Endothelial cell of umbilical vein (primary cell): ENCODE data around the gene C2CD4D. TPM values are rescaled to one million over a fixed set of nuclear protein-coding genes. Genes with fewer than 3 reads are reported as not detected.

Experiments used
- BruUV-seq: library from RNA; stranded (reverse); fragments of 400-500 nt; replicated peaks from 2 replicates; lab custom pipeline; 2021; lab: Mats Ljungman, UMichigan
- CTCF ChIA-PET: fragments of 300-600, 350-600 bp; sonication (Branson Sonifier 250); formaldehyde crosslinking; loops from one replicate; lab custom pipeline; 2021; ENCODE audit warnings: antibody characterized with exemption, inconsistent platforms; lab: Charles Lee
- POLR2A ChIA-PET: fragments of 300-600, 350-600 bp; sonication (Branson Sonifier 250); formaldehyde crosslinking; loops from one replicate; lab custom pipeline; 2021; ENCODE audit warnings: antibody characterized with exemption, inconsistent platforms; lab: Charles Lee
- DNase-seq: peaks from one replicate; pipeline ENCODE4 v3.0.0-alpha.2; 2011; ENCODE audit warnings: low read depth, low spot score
- FAIRE-seq: peaks from 2 replicates; lab custom pipeline; 2011; peaks lifted over from hg19 to GRCh38; lab: Jason Lieb, UNC
- H2AFZ ChIP-seq: 2 replicates; pipeline ENCODE4 v1.6.0; 2012; ENCODE audit warnings: low read depth, low read length, control low read depth, inconsistent platforms
- H3K27ac ChIP-seq: 2 replicates; pipeline ENCODE4 v1.5.1; 2011; ENCODE audit warnings: low read depth, mild to moderate bottlenecking, control low read depth, low read length, moderate library complexity; ENCODE audit not compliant: insufficient read depth
- H3K27me3 ChIP-seq, 2 experiments: 2 replicates each; pipeline versions ENCODE4 v1.6.0 to v1.6.1; 2011; ENCODE audit warnings: low read length in 2 of 2, mixed read lengths in 1 of 2; ENCODE audit not compliant: control insufficient read depth in 2 of 2, insufficient read depth in 2 of 2
- H3K36me3 ChIP-seq, 2 experiments: 2 replicates in 1 of 2; 3 replicates in 1 of 2; pipeline ENCODE4 v1.5.1; 2011; ENCODE audit warnings: low read length in 2 of 2, mild to moderate bottlenecking in 1 of 2, moderate library complexity in 1 of 2; ENCODE audit not compliant: control insufficient read depth in 2 of 2, insufficient read depth in 2 of 2; ENCODE audit errors: extremely low read depth in 1 of 2
- H3K4me1 ChIP-seq: 3 replicates; pipeline ENCODE4 v1.5.1; 2011; ENCODE audit warnings: mild to moderate bottlenecking, low read length; ENCODE audit not compliant: control insufficient read depth, insufficient read depth; ENCODE audit errors: extremely low read depth
- H3K4me2 ChIP-seq: 2 replicates; pipeline ENCODE4 v1.6.1; 2011; ENCODE audit warnings: low read length, control low read depth, mixed read lengths; ENCODE audit not compliant: insufficient read depth
- H3K4me3 ChIP-seq, 3 experiments: fragments of 200-600 bp in 1 of 3; sonication (generic), shearing (Covaris generic) in 1 of 3; replicated peaks in 1 of 3; 2 replicates each; pipeline ENCODE4 v1.5.1; 2011 to 2016; ENCODE audit warnings: control low read depth in 3 of 3, low read length in 3 of 3, mild to moderate bottlenecking in 2 of 3, inconsistent platforms in 1 of 3, low read depth in 1 of 3, moderate library complexity in 1 of 3; ENCODE audit not compliant: insufficient read depth in 1 of 3
- H3K79me2 ChIP-seq: 2 replicates; pipeline ENCODE4 v1.6.0; 2012; ENCODE audit warnings: low read length, inconsistent platforms; ENCODE audit not compliant: control insufficient read depth, insufficient read depth
- H3K9ac ChIP-seq: replicated peaks from 2 replicates; pipeline ENCODE3; 2011; ENCODE audit warnings: low read length, control low read depth; ENCODE audit not compliant: insufficient read depth; ENCODE audit errors: extremely low read depth
- H3K9me1 ChIP-seq: replicated peaks from 3 replicates; pipeline ENCODE4 v1.6.0; 2011; ENCODE audit warnings: mild to moderate bottlenecking, low read length; ENCODE audit not compliant: control insufficient read depth, insufficient read depth; ENCODE audit errors: extremely low read depth
- H3K9me3 ChIP-seq: replicated peaks from 2 replicates; pipeline ENCODE4 v1.5.1; 2012; ENCODE audit warnings: low read length, inconsistent platforms; ENCODE audit not compliant: control insufficient read depth, insufficient read depth
- H4K20me1 ChIP-seq: replicated peaks from 2 replicates; pipeline ENCODE3; 2011; ENCODE audit warnings: mild to moderate bottlenecking, low read length; ENCODE audit not compliant: control insufficient read depth, insufficient read depth; ENCODE audit errors: extremely low read depth
- EZH2 ChIP-seq: IDR thresholded peaks from 2 replicates; pipeline ENCODE4 v1.6.1; 2012; ENCODE audit warnings: borderline replicate concordance, low read depth, mild to moderate bottlenecking, moderate library complexity, low read length, inconsistent platforms; ENCODE audit not compliant: severe bottlenecking
- FOS ChIP-seq: IDR thresholded peaks from 2 replicates; pipeline ENCODE4 v1.6.1; 2011; ENCODE audit warnings: mild to moderate bottlenecking, low read length, moderate library complexity, borderline replicate concordance; ENCODE audit not compliant: insufficient read depth
- GATA2 ChIP-seq: IDR thresholded peaks from 2 replicates; pipeline ENCODE4 v1.7.0; 2011; ENCODE audit warnings: low read depth, mild to moderate bottlenecking, moderate library complexity, mixed read lengths, low read length; ENCODE audit not compliant: insufficient read length, insufficient read depth
- JUN ChIP-seq: IDR thresholded peaks from 2 replicates; pipeline ENCODE4 v1.6.1; 2011; ENCODE audit warnings: borderline replicate concordance, low read depth; ENCODE audit not compliant: insufficient read length, insufficient read depth
- MYC ChIP-seq: IDR thresholded peaks from one replicate; pipeline ENCODE4 v1.6.1; 2011; ENCODE audit warnings: mild to moderate bottlenecking, low read depth, low read length
- POLR2A ChIP-seq: IDR thresholded peaks from 2 replicates; pipeline ENCODE4 v1.6.1; 2012; ENCODE audit warnings: low read depth, mild to moderate bottlenecking, control low read depth, low read length
- POLR2AphosphoS5 ChIP-seq: IDR thresholded peaks from 2 replicates; pipeline ENCODE4 v1.6.1; 2012; ENCODE audit warnings: low read depth, mild to moderate bottlenecking, control low read depth, low read length, moderate library complexity; ENCODE audit not compliant: insufficient read depth
- dilution Hi-C: fragments of 300-500 bp; cut with MboI; formaldehyde crosslinking; loops from one replicate; pipeline ENCODE4 v1.15.0; 2019; ENCODE audit warnings: low sequenced_read_pairs; ENCODE audit not compliant: extremely low pct_ligation_motif_present
- intact Hi-C: fragments of 100-400 bp; cut with micrococcal nuclease; formaldehyde crosslinking; loops from one replicate; pipeline ENCODE4 v1.10.0; 2022
- polyA plus RNA-seq, 4 experiments: library from polyadenylated mRNA; depleted of rRNA in 3 of 4; stranded (reverse) in 3 of 4; unstranded in 1 of 4; fragments of >200 nt; gene quantifications; 2 replicates each; pipeline versions ENCODE4 v1.2.1 to v1.2.3, GENCODE V29; 2011 to 2012; ENCODE audit warnings: missing spikeins in 1 of 4
- total RNA-seq: library from RNA; stranded (reverse); gene quantifications from 2 replicates; pipeline ENCODE4 v1.2.3, GENCODE V29; 2021
- TF ChIP-seq, protein P1 (sequence below): IDR thresholded peaks from 2 replicates; pipeline ENCODE4 v1.6.1; 2011; ENCODE audit not compliant: insufficient read depth, insufficient read length
- TF ChIP-seq, protein P2 (sequence below), 2 donors: IDR thresholded peaks; 1 replicate in 1 of 2; 2 replicates in 1 of 2; pipeline ENCODE4 v1.5.1; 2011; ENCODE audit warnings: low read length in 2 of 2, mild to moderate bottlenecking in 2 of 2, moderate library complexity in 2 of 2, control low read depth in 1 of 2, inconsistent platforms in 1 of 2, low read depth in 1 of 2; ENCODE audit not compliant: insufficient read depth in 1 of 2; ENCODE audit errors: extremely low read depth in 1 of 2

C2CD4D gene
- total and polyA plus RNA-seq, 2 donors (not counting 3 experiments of a cell fraction or from before 2014, with no cell fraction given), result not detected

DNA sequence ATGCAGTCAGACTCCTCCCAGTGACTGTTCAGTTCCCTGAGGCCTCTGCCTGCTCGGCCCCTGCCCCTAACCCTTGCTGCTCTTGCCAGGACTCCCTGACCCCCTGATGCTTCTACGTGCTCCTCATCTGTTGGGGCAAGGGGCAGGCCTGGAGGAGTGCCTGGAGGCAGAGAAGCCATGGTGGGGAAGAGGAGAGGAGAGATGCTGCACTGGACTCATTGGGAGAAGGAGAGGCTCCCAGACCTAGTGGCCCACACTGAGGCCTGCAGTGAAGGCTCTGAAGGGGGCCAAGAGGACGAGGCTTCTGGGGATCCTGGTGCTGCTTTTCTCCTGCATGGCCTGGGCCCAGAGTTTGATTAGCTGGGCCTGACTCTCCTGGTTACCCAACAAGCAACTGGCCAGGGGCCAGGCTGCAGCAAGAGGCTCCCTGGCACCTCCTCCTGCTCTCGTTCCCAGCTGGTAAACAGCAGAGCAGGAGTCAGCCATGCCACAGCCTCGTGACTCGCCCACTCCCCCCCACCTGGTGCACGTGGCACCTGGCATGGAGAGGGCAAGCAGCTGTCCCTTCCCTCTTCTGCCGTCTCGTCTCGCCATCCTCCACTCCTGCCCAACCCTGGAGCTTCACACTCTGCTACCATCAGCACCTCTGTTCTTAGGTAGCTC is 7.2 kb downstream of the C2CD4D start:
- no peak overlapping the region for H3K9ac ChIP-seq
- H3K27me3 ChIP-seq, result peaks cover 0 to under 1% of the 10 kb centered on the region in 2 experiments
- dilution Hi-C loops (no loop called here), intact Hi-C loops (no loop called here)
- CTCF ChIA-PET, result no interaction called here
- no peak overlapping the region for H3K27ac ChIP-seq
- H3K79me2 ChIP-seq, result no peaks in the 10 kb centered on the region
- POLR2A ChIA-PET, result no interaction called here
- peaks cover 11% of the 10 kb centered on the region for H3K4me1 ChIP-seq
- FAIRE-seq, result no peak
- H3K36me3 ChIP-seq, result no peaks in the 10 kb centered on the region
- TF ChIP-seq, protein P1, sequence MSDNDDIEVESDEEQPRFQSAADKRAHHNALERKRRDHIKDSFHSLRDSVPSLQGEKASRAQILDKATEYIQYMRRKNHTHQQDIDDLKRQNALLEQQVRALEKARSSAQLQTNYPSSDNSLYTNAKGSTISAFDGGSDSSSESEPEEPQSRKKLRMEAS, result no peak
- TF ChIP-seq POLR2AphosphoS5 (no peak), JUN (no peak), FOS (no peak), MYC (no peak), POLR2A (no peak), EZH2 (no peak), GATA2 (no peak)
- TF ChIP-seq, protein P2, sequence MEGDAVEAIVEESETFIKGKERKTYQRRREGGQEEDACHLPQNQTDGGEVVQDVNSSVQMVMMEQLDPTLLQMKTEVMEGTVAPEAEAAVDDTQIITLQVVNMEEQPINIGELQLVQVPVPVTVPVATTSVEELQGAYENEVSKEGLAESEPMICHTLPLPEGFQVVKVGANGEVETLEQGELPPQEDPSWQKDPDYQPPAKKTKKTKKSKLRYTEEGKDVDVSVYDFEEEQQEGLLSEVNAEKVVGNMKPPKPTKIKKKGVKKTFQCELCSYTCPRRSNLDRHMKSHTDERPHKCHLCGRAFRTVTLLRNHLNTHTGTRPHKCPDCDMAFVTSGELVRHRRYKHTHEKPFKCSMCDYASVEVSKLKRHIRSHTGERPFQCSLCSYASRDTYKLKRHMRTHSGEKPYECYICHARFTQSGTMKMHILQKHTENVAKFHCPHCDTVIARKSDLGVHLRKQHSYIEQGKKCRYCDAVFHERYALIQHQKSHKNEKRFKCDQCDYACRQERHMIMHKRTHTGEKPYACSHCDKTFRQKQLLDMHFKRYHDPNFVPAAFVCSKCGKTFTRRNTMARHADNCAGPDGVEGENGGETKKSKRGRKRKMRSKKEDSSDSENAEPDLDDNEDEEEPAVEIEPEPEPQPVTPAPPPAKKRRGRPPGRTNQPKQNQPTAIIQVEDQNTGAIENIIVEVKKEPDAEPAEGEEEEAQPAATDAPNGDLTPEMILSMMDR (IDR thresholded peaks at IDR 0.05; ENCODE audit: extremely low read depth in 1 of 2, insufficient read depth in 1 of 2, low read depth in 1 of 2, low read length in 2 of 2), result no peak
- no peaks in the 10 kb centered on the region for H3K9me3 ChIP-seq
- BruUV-seq, result no TSS peak
- DNase-seq, result no peak
- H3K9me1 ChIP-seq, result no peaks in the 10 kb centered on the region
- H3K4me2 ChIP-seq, result no peak overlapping the region
- H2AFZ ChIP-seq, result no peak overlapping the region
- no peak overlapping the region for H3K4me3 ChIP-seq
- no peaks in the 10 kb centered on the region for H4K20me1 ChIP-seq
